Peyer's patch (tissue), 4 donors: Measurements from ENCODE around the gene HS6ST3.

Experiments used
- CTCF ChIP-seq, 6 experiments: fragments of 450-650 bp in 4 of 6; fragments of 200-600 bp in 2 of 6; sonication (generic) in 1 of 6; IDR thresholded peaks; one replicate each; pipeline ENCODE4 v1.5.1; 2017 to 2019; ENCODE audit warnings: antibody characterized with exemption in 6 of 6, mild to moderate bottlenecking in 3 of 6, moderate library complexity in 1 of 6
- POLR2A ChIP-seq, 2 donors: fragments of 450-650 bp; IDR thresholded peaks; one replicate each; pipeline ENCODE4 v1.5.1; 2017; ENCODE audit warnings: antibody characterized with exemption in 2 of 2, mild to moderate bottlenecking in 2 of 2, moderate library complexity in 2 of 2

GRCh38 chr13:96377835-96378234, 287.9 kb downstream of the HS6ST3 start:
- no peak for TF ChIP-seq CTCF (IDR thresholded peaks at IDR 0.05)
- TF ChIP-seq POLR2A (IDR thresholded peaks at IDR 0.05) = no peak
